B cell (primary cell): Measurements from ENCODE around the gene ZNF142.

ENCODE experiments used
- CTCF ChIP-seq: fragments of 200-600 bp; IDR thresholded peaks from one replicate; pipeline ENCODE4 v1.8.0; 2022; ENCODE audit warnings: antibody characterized with exemption, mild to moderate bottlenecking
- EZH2 ChIP-seq: IDR thresholded peaks from 2 replicates; pipeline ENCODE4 v1.6.1; 2012; ENCODE audit warnings: borderline replicate concordance, low read depth, mild to moderate bottlenecking, moderate library complexity, low read length; ENCODE audit not compliant: insufficient read depth, poor library complexity, severe bottlenecking

- TF ChIP-seq CTCF (no peak), EZH2 (no peak)
These were observed 14.7 kb downstream of the ZNF142 start for GRCh38 chr2:218644721-218645120.
